WTC11 (cell line): ENCODE data around the gene ZFP36L2.

Source experiments
- ATF2 ChIP-seq: sonication (generic); formaldehyde crosslinking; IDR thresholded peaks from 2 replicates; pipeline ENCODE4 v1.8.1; 2022; ENCODE audit warnings: low read depth, missing genetic modification reagents, borderline replicate concordance
- CREM ChIP-seq: sonication (generic); formaldehyde crosslinking; IDR thresholded peaks from 2 replicates; pipeline ENCODE4 v1.8.1; 2022; ENCODE audit warnings: mild to moderate bottlenecking, missing genetic modification reagents, moderate library complexity
- ELF4 ChIP-seq: sonication (generic); formaldehyde crosslinking; IDR thresholded peaks from 2 replicates; pipeline ENCODE4 v1.8.1; 2022; ENCODE audit warnings: low read depth, mild to moderate bottlenecking, moderate library complexity, missing genetic modification reagents
- HMGXB4 ChIP-seq: sonication (generic); formaldehyde crosslinking; IDR thresholded peaks from 2 replicates; pipeline ENCODE4 v1.8.1; 2023; ENCODE audit warnings: mild to moderate bottlenecking, moderate library complexity, missing genetic modification reagents
- RELA ChIP-seq: sonication (generic); formaldehyde crosslinking; IDR thresholded peaks from 2 replicates; pipeline ENCODE4 v1.8.1; 2022; ENCODE audit warnings: missing genetic modification reagents, mild to moderate bottlenecking, borderline replicate concordance
- TF ChIP-seq, protein P1 (sequence below): fragments of 200-600 bp; IDR thresholded peaks from 2 replicates; pipeline ENCODE4 v1.8.0; 2022; ENCODE audit warnings: antibody characterized with exemption

DNA sequence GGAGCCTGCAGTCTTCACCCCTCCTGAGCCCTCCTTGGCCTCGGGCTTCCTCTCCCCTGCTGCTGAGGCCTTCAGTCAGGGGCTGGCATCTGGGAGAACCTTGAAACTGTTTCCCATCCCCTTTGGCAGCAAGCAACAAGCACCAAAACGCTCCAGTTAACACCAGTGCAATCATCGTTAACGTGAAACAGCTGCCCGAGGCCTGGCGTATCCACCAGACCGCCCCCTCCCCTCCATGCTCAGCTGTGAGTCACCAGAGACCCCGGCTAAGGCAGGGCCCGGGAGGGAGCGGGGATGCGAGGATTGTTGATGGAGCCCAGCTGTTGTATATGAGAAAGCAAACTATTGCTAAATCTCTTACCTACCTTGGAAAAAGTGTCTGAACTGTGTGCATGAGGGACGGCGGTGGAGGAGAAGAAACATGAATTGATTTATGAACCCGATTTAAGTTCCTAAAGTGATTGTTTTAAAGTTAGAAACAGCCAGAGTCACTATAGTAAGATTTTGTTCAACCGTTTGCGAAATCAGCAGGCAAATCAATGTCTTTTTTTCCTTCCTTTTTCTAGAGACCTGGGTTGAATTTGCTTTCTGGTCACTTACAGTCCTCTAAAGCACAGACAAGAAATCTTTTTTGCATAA, 5.2 kb downstream of the ZFP36L2 start:
- TF ChIP-seq, protein P1, sequence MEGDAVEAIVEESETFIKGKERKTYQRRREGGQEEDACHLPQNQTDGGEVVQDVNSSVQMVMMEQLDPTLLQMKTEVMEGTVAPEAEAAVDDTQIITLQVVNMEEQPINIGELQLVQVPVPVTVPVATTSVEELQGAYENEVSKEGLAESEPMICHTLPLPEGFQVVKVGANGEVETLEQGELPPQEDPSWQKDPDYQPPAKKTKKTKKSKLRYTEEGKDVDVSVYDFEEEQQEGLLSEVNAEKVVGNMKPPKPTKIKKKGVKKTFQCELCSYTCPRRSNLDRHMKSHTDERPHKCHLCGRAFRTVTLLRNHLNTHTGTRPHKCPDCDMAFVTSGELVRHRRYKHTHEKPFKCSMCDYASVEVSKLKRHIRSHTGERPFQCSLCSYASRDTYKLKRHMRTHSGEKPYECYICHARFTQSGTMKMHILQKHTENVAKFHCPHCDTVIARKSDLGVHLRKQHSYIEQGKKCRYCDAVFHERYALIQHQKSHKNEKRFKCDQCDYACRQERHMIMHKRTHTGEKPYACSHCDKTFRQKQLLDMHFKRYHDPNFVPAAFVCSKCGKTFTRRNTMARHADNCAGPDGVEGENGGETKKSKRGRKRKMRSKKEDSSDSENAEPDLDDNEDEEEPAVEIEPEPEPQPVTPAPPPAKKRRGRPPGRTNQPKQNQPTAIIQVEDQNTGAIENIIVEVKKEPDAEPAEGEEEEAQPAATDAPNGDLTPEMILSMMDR = no peak
- TF ChIP-seq ELF4 (CRISPR knock-in tag) (no peak), ATF2 (CRISPR knock-in tag) (no peak), RELA (CRISPR knock-in tag) (no peak), CREM (CRISPR knock-in tag) (no peak), HMGXB4 (CRISPR knock-in tag) (no peak)
